ENCODE data around the gene GIT1. TPM values are rescaled to one million over a fixed set of nuclear protein-coding genes. Genes with fewer than 3 reads are reported as not detected.

Gene GIT1
- total and polyA plus RNA-seq, 9 of the 15 experiments (the other 6 are each of a cell fraction or from before 2014, with no cell fraction given): 0.35 to 35.3 (median 17.1) TPM

- Histone ChIP-seq H3K4me3 (no peak overlapping the region), H3K79me2 (ENCODE audit: control insufficient read depth, insufficient read depth, low read length) (no peaks in the 10 kb centered on the region), H3K27ac (ENCODE audit: extremely low read depth, low read depth, low read length) (no peak overlapping the region), H3K27me3 (ENCODE audit: control insufficient read depth in 2 of 2, insufficient read depth in 2 of 2, low read length in 2 of 2) (no peaks in the 10 kb centered on the region), H2AFZ (ENCODE audit: low read depth, low read length) (no peak overlapping the region), H4K20me1 (replicated peaks; ENCODE audit: control insufficient read depth, insufficient read depth, low read length) (no peaks in the 10 kb centered on the region; the same call in 1 of the 2 replicates), H3K9ac (ENCODE audit: insufficient read depth in 1 of 2, low read depth in 2 of 2, low read length in 2 of 2) (no peak overlapping the region), H3K36me3 (ENCODE audit: control insufficient read depth, insufficient read depth, low read length) (no peaks in the 10 kb centered on the region), H3K4me1 (replicated peaks in 1 of 2; ENCODE audit: control insufficient read depth in 2 of 2, insufficient read depth in 2 of 2, low read length in 2 of 2) (peaks cover 34 to 73% of the 10 kb centered on the region in 2 experiments), H3K4me2 (ENCODE audit: insufficient read depth, low read length) (no peak overlapping the region), H3K9me3 (replicated peaks; ENCODE audit: control insufficient read depth, insufficient read depth, low read depth, low read length) (no peaks in the 10 kb centered on the region), H3K9me1 (ENCODE audit: control insufficient read depth, insufficient read depth, low read length) (no peaks in the 10 kb centered on the region)
- TF ChIP-seq MEF2D (tag; conservative IDR thresholded peaks at IDR 0.05; ENCODE audit: low read depth) (0 out of 2 replicates have a peak, but pooled peaks have one; percentile 25), FOSL1 (tag; conservative IDR thresholded peaks at IDR 0.05) (no peak), RAD21 (CRISPR knock-in tag; conservative IDR thresholded peaks at IDR 0.05 in 1 of 2, IDR thresholded peaks at IDR 0.05 in 1 of 2) (peak in 1 of 2 experiments; percentile 18; a peak in 1 of 4 replicates), EP400 (IDR thresholded peaks at IDR 0.05) (no peak), MEF2A (IDR thresholded peaks at IDR 0.05; ENCODE audit: control insufficient read depth, low read depth, low read length) (0 out of 2 replicates have a peak, but pooled peaks have one; percentile 3)
- TF ChIP-seq, protein P1, sequence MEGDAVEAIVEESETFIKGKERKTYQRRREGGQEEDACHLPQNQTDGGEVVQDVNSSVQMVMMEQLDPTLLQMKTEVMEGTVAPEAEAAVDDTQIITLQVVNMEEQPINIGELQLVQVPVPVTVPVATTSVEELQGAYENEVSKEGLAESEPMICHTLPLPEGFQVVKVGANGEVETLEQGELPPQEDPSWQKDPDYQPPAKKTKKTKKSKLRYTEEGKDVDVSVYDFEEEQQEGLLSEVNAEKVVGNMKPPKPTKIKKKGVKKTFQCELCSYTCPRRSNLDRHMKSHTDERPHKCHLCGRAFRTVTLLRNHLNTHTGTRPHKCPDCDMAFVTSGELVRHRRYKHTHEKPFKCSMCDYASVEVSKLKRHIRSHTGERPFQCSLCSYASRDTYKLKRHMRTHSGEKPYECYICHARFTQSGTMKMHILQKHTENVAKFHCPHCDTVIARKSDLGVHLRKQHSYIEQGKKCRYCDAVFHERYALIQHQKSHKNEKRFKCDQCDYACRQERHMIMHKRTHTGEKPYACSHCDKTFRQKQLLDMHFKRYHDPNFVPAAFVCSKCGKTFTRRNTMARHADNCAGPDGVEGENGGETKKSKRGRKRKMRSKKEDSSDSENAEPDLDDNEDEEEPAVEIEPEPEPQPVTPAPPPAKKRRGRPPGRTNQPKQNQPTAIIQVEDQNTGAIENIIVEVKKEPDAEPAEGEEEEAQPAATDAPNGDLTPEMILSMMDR (IDR thresholded peaks at IDR 0.05 in 2 of 3, conservative IDR thresholded peaks at IDR 0.05 in 1 of 3; ENCODE audit: insufficient read depth in 2 of 3, low read depth in 1 of 3, low read length in 3 of 3): peak; percentile 11 to 29 (median 24); a peak in 2 of 6 replicates
- FAIRE-seq (no peak), ATAC-seq (no peak), DNase-seq (ENCODE audit: extremely low read depth in 1 of 4, low spot score in 3 of 4) (no peak)
- BruUV-seq (replicated peaks): no TSS peak
- CTCF ChIA-PET (ENCODE audit: low intra/inter-chr PET ratio): interaction anchor here (0.5 to 1.4 kb wide), 4 partner anchors 160 to 475 kb away, joined by 3 to 5 read pairs (median 4); no protein-coding TSS in a partner anchor
- intact Hi-C loops (cut with micrococcal nuclease): loop anchor here (10.0 kb wide), 1 partner anchor 474 kb away; no protein-coding TSS in a partner anchor
- in situ Hi-C loops (cut with MboI): no loop called here
- POLR2A ChIA-PET: no interaction called here
Observed at GRCh38 chr17:29619251-29619650, 29.8 kb upstream of the GIT1 start.

All from K562 (cell line).